Tibial nerve (tissue), 4 donors: ENCODE results near the gene GALE. TPM values are rescaled to one million over a fixed set of nuclear protein-coding genes. Genes with fewer than 3 reads are reported as not detected.

ENCODE experiments used
- DNase-seq, 2 donors: peaks; one replicate each; pipeline ENCODE4 v3.0.0-alpha.2; 2019; ENCODE audit warnings: low spot score in 2 of 2
- H3K27ac ChIP-seq, 4 donors: fragments of 200-600 bp; sonication (generic) in 3 of 4; one replicate each; pipeline ENCODE4 v1.5.1; 2017 to 2019; ENCODE audit warnings: mild to moderate bottlenecking in 1 of 4
- H3K27me3 ChIP-seq, 2 donors: fragments of 200-600 bp; sonication (generic) in 1 of 2; one replicate each; pipeline versions ENCODE4 v1.5.1 to v1.6.0; 2017 to 2019
- H3K36me3 ChIP-seq, 3 donors: fragments of 200-600 bp; sonication (generic); one replicate each; pipeline ENCODE4 v1.5.1; 2018 to 2019
- H3K4me1 ChIP-seq, 4 donors: fragments of 200-600 bp; sonication (generic) in 3 of 4; one replicate each; pipeline ENCODE4 v1.5.1; 2017 to 2019
- H3K4me3 ChIP-seq, 4 donors: fragments of 200-600 bp; sonication (generic) in 3 of 4; one replicate each; pipeline ENCODE4 v1.5.1; 2017 to 2019; ENCODE audit warnings: mild to moderate bottlenecking in 1 of 4, moderate library complexity in 1 of 4
- H3K9me3 ChIP-seq, 4 donors: fragments of 200-600 bp; sonication (generic) in 3 of 4; one replicate each; pipeline ENCODE4 v1.5.1; 2017 to 2019
- CTCF ChIP-seq, 5 experiments: fragments of 200-600 bp in 3 of 5; fragments of 450-650 bp in 2 of 5; sonication (generic) in 3 of 5; IDR thresholded peaks; one replicate each; pipeline ENCODE4 v1.5.1; 2016 to 2019; ENCODE audit warnings: antibody characterized with exemption in 5 of 5, mild to moderate bottlenecking in 3 of 5, moderate library complexity in 2 of 5
- EP300 ChIP-seq, 2 donors: sonication (generic); formaldehyde crosslinking; IDR thresholded peaks; one replicate each; pipeline ENCODE4 v1.6.1; 2017; ENCODE audit warnings: antibody characterized with exemption in 2 of 2, mild to moderate bottlenecking in 1 of 2
- POLR2A ChIP-seq, 2 donors: fragments of 450-650 bp; IDR thresholded peaks; one replicate each; pipeline ENCODE4 v1.6.1; 2017; ENCODE audit warnings: antibody characterized with exemption in 2 of 2, mild to moderate bottlenecking in 2 of 2, moderate library complexity in 2 of 2
- WGBS, 2 donors: methylation state at CpG; one replicate each; pipeline ENCODE4 v1.1.5; 2018; 5-methylcytosine and 5-hydroxymethylcytosine counted together
- total RNA-seq, 4 donors: library from RNA; depleted of rRNA; stranded (reverse); fragments of >200 nt; gene quantifications; one replicate each; pipeline ENCODE4 v1.1.0, GENCODE V29; 2016

The GALE gene
- total RNA-seq, 4 donors from 2014 or later = 12.6 to 21.6 (median 15.8) TPM

- H3K36me3 ChIP-seq = peaks cover 0 to 47% (median 0%) of the 10 kb centered on the region in 3 donors
Observed at GRCh38 chr1:23801876-23802275, 1.3 kb upstream of the GALE start.

GRCh38 chr1:23801338-23801748, 789 bp upstream of the GALE start:
- Histone ChIP-seq H3K27ac (peak overlapping the region; percentile 64 to 97 (median 95)), H3K9me3 (no peaks in the 10 kb centered on the region), H3K4me3 (peak overlapping the region; percentile 55 to 98 (median 86)), H3K27me3 (no peaks in the 10 kb centered on the region), H3K4me1 (peaks cover 0 to 26% (median 18%) of the 10 kb centered on the region in 4 donors), H3K36me3 (peaks cover 0 to 47% (median 0%) of the 10 kb centered on the region in 3 donors)
- TF ChIP-seq EP300 (IDR thresholded peaks at IDR 0.05) = no peak
- TF ChIP-seq CTCF (IDR thresholded peaks at IDR 0.05) = no peak
- TF ChIP-seq POLR2A (IDR thresholded peaks at IDR 0.05) = no peak
- no peak for DNase-seq
- WGBS, 2 donors = 24 to 25% methylated on average over 19 of the region's 19 CpGs

More at GRCh38 chr1:23801876-23802275, 1.3 kb upstream of the GALE start:
- TF ChIP-seq EP300 (IDR thresholded peaks at IDR 0.05) = no peak
- no peak for TF ChIP-seq CTCF (IDR thresholded peaks at IDR 0.05)
- no peaks in the 10 kb centered on the region for H3K9me3 ChIP-seq
- 51 to 52% methylated on average over 7 to 10 of the region's 10 CpGs for WGBS, 2 donors
- peaks cover 0 to 26% (median 18%) of the 10 kb centered on the region in 4 donors for H3K4me1 ChIP-seq
- peak overlapping the region in 2 of 4 donors; percentile 94 to 97 for H3K27ac ChIP-seq
- no peak overlapping the region for H3K4me3 ChIP-seq
- no peak for DNase-seq
- no peaks in the 10 kb centered on the region for H3K27me3 ChIP-seq

- 1 to 7% methylated on average over 16 to 26 of the region's 48 CpGs for WGBS, 2 donors
- DNase-seq = no peak
- Histone ChIP-seq H3K27me3 (no peaks in the 10 kb centered on the region), H3K27ac (peak overlapping the region; percentile 64 to 97 (median 95)), H3K36me3 (peaks cover 0 to 57% (median 0%) of the 10 kb centered on the region in 3 donors), H3K4me1 (peaks cover 0 to 31% (median 18%) of the 10 kb centered on the region in 4 donors), H3K4me3 (peak overlapping the region; percentile 55 to 98 (median 86)), H3K9me3 (no peaks in the 10 kb centered on the region)
- TF ChIP-seq CTCF (IDR thresholded peaks at IDR 0.05) = no peak
- TF ChIP-seq POLR2A (IDR thresholded peaks at IDR 0.05) = peak in 1 of 2 donors; percentile 18
- TF ChIP-seq EP300 (IDR thresholded peaks at IDR 0.05) = peak in 1 of 2 donors; percentile 58
Observed at GRCh38 chr1:23799570-23800399, 769 bp downstream of the GALE start.

GRCh38 chr1:23799255-23799569, 1.3 kb downstream of the GALE start:
- peak overlapping the region in 2 of 4 donors; percentile 85 to 87 for H3K4me3 ChIP-seq
- H3K4me1 ChIP-seq = peaks cover 0 to 33% (median 18%) of the 10 kb centered on the region in 4 donors
- H3K27ac ChIP-seq = peak overlapping the region in 3 of 4 donors; percentile 94 to 97 (median 96)
- no peaks in the 10 kb centered on the region for H3K9me3 ChIP-seq
- H3K36me3 ChIP-seq = peaks cover 0 to 58% (median 0%) of the 10 kb centered on the region in 3 donors
- TF ChIP-seq CTCF (IDR thresholded peaks at IDR 0.05) (no peak), POLR2A (IDR thresholded peaks at IDR 0.05) (no peak), EP300 (IDR thresholded peaks at IDR 0.05) (no peak)
- DNase-seq = no peak
- no peaks in the 10 kb centered on the region for H3K27me3 ChIP-seq
- 74 to 85% methylated on average over 7 of the region's 7 CpGs for WGBS, 2 donors

- DNase-seq = no peak
- Histone ChIP-seq H3K4me3 (no peak overlapping the region), H3K27me3 (no peaks in the 10 kb centered on the region), H3K27ac (peak overlapping the region in 2 of 4 donors; percentile 94 to 96), H3K36me3 (peaks cover 0 to 58% (median under 1%) of the 10 kb centered on the region in 3 donors), H3K9me3 (no peaks in the 10 kb centered on the region), H3K4me1 (peaks cover 0 to 38% (median 18%) of the 10 kb centered on the region in 4 donors)
- TF ChIP-seq EP300 (IDR thresholded peaks at IDR 0.05) = no peak
- no peak for TF ChIP-seq POLR2A (IDR thresholded peaks at IDR 0.05)
- TF ChIP-seq CTCF (IDR thresholded peaks at IDR 0.05) = no peak
- 75 to 80% methylated on average over 9 to 12 of the region's 12 CpGs for WGBS, 2 donors
Observed at GRCh38 chr1:23798662-23799142, 1.9 kb downstream of the GALE start.
